Tongue (tissue), 2 donors: ENCODE data around the gene TMEM39B. TPM values are rescaled to one million over a fixed set of nuclear protein-coding genes. Genes with fewer than 3 reads are reported as not detected.
A peak's percentile ranks its signal among the peaks of the same experiment; 100 is the strongest.
"Not testable (repeated sequence)": the region's sequence is repeated elsewhere in the genome, so short reads cannot be mapped to it uniquely, and the experiment has no call there.

Experiments
- DNase-seq: peaks from one replicate; pipeline ENCODE4 v3.0.0-alpha.2; 2015
- total RNA-seq: library from RNA; depleted of rRNA; stranded (reverse); fragments of >200 nt; gene quantifications from one replicate; pipeline ENCODE4 v1.2.3, GENCODE V29; 2014

Gene TMEM39B
- total RNA-seq, 1 donor from 2014 or later, result 3.4 TPM

DNA sequence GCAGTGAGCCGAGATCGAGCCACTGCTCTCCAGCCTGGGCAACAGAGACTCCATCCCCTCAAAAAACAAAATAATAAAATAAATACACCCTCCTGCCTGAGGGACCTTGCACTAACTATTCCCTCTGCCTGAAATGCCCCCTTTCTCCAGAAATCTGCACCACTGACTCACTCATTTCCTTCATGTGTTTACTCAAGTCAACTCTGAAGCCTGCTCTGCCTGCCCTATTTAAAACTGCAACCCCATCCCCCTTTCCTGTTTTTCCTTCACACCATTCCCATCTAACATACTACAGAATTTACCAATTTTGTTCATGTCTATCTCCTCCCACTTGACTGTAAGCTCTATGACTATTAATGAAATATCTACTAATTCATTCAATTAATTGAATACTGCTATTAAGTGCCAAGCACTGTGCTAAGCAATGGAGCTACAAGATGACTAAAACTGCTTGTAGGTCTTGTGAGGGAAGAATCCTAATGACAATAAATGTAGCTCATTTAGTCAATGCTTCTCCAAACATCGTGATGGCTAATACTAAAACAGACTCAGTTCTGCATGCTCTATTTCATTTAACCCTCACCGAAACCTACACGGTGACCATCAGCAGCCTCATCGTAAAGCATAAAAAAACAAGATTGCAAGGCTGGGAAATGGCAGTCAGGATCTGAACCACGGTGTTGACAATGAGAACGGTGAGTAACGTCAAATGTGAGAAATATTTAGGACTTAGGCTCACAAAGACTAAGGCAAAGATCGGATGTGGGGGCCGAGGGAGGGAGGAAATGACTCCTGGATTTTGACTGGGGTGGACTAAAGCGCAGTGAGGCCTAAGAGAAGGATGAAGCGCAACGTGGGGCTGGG is 749 bp upstream of the TMEM39B start:
- DNase-seq, result no peak

DNA sequence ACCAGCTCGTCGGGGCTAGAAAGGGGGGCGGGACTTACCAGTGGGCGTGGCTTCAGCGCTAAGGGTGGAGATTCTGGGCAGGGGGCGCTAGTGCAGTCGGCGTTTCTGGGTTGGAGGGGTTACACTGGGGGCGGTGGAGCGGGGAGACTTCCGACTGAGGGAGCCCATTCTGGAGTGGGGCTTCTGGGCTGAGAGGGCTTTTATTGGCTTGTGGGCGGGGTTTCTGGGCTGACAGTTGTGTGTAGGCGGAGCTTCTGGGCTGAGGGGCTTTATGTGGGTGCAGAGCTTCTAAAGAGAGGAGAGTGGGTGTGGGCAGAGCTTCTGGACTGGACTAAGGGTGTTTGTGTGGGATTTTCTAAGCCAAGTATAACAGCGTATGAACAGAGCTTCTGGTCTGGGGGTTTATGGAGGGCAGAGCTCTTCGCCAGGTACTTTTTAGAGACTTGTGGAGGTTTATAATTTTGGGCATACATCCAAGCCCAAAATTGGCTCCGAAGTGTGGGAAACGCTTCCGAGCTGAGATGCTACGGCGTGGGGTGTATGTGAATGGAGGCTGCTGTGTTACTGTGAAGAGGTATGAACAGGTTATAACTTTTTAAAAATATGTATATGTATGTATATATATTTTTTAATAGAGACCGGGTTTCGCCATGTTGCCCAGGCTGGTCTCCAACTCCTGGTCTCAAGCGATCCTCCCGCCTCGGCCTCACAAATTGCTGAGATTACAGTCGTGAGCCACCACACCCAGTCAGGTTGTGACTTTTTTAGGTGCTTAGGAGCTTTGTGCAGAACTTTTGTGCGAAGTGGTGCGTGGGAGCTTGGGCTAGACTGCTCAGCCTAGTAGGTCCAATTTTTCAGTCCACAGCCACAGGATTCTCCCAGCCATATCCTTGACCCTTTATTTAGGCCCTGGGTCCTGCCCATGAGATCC is 825 bp downstream of the TMEM39B start:
- DNase-seq, result no peak

DNA sequence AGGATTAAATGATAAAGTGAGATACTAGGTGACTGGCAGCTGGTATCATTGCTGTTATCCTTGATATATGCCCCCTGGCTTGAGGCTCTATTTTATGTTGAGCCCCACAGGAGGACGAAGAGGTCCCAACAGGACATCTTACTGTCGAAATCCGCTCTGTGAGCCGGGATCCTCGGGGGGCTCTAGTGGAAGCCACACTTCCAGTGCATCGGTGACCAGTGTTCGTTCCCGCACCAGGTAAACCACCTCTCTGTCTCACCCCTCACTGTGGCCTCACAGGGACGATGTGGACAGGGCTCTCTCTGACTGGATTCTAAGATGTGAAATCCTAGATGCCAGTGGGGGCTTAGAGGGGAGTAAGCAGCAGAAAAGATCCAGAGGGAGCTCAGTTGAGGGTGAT is 2.1 kb downstream of the TMEM39B start:
- DNase-seq, result no peak

DNA sequence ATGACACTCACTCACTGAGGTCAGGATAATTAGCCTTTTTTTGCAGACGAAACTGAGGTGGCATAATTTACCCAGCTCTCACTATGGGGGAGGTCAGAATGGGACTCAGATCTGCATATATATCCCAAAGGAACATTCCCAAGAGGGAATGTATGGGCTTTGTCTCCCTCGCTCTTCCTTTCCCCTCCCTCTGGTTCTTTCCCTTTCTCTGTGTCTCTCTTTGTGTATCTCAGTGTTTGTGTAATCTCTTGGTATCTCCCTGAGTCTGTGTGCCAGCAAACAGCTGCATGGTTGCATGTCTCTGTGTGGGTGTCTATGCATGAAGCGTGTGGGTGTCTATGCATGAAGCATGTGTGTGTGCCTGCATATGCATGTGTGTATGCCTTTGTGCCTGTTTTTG is 4.7 kb downstream of the TMEM39B start:
- no peak for DNase-seq

DNA sequence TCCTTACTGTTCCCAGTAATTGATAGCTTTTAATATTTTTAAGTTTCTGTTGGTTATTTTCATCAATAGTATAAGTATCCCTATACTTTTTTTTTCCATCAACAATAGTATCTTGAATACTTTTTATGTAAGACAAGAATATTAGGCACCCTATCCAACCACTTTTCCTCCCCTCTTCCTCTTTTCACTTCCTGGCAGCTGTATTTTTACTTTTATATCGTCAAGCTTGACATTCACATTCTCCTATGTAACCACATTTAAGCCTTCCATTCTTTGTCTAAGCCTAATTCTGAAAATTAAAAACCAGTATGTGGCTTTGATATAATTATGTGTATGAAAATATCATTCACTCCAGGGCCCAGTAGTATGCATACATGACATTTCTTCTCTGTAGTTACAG is 9.3 kb downstream of the TMEM39B start:
- DNase-seq, result no peak

DNA sequence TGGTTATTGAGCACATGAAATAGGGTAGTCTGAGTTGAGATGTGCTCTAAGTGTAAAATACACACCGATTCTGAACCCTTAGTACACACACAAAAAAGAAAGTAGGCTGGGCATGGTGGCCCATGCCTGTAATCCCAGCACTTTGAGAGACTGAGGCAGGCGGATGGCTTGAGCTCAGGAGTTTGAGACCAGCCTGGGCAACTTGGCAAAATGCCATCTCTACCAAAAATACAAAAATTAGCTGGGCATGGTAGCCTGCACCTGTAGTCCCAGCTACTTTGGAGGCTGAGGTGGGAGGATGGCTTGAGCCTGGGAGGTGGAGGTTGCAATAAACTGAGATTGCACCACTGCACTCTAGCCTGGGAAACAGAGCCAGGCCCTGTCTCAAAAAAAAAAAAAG is 13.6 kb downstream of the TMEM39B start:
- DNase-seq, result not testable (repeated sequence)

DNA sequence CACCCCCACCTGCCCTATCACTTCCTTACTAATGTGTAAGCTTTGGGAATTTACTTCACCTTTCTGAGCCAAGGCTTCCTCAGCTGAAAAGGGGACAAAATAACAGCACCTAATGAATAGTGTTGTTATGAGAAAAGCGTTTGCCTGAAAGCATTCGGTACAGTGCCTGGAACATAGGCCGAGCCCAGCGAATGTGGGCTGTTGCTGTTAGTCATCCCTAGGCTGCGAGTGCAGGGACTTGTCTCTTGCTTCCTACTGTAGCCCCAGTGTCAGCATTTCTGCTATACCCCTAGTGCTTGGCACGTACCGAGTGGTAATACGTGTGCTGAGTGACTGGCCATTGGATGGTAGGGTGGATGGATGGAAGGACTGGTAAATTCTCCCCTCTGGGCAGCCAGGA is 18.4 kb downstream of the TMEM39B start:
- no peak for DNase-seq

DNA sequence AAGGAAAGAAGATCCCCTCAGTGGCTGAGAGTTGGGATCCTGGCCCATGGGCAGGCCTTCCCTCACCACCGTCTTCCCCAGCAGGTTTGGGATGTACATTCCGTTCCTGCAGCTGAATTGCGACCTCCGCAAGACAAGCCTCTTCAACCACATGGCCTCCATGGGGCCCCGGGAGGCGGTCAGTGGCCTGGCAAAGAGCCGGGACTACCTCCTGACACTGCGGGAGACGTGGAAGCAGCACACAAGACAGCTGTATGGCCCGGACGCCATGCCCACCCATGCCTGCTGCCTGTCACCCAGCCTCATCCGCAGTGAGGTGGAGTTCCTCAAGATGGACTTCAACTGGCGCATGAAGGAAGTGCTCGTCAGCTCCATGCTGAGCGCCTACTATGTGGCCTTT is 18.9 kb downstream of the TMEM39B start:
- no peak for DNase-seq

DNA sequence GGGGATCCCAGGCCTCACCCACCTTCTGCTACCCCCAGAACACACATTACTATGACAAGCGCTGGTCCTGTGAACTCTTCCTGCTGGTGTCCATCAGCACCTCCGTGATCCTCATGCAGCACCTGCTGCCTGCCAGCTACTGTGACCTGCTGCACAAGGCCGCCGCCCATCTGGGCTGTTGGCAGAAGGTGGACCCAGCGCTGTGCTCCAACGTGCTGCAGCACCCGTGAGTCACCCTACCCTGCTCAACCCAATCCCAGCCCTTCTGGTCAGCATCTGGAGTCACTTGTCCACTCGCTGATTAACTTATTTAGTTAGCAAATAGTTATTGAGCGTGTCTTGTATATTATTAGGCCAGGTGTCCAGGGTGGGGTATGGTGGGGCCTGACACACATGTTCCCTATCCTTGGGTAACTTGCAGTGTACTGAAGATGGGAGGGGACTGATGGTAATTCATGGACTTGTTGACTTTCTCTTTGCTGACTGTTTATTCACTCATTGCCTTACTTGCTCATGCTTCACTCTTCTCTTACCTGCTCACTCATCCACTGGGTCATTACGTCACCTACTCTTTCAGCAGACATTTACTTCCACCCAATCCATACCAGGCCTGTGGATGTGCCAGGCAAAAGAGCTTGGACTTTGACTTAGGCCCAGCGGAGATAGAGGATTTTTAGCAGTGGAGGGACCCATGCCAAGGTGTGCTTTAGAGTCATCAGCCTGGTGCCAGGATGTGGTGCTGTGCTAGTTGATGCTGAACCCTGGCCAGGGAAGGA is 22.2 kb downstream of the TMEM39B start:
- no peak for DNase-seq

DNA sequence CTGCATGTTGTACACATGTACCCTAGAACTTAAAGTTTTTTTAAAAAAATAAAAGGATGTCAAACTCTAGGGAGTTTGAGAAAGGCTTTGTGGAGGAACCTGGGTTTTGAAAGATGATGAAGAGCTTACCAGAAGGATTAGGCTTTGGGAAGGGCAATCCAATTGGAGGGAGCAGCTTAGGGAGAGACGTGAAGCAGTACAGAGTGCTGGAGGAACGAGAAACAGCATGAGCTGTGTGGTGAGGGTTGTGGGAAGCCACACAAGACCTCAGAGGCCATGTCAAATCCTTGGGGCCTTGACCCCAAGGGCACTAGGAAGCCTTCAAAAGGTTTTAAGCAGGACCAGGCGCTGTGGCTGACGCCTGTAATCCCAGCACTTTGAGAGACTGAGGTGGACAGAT is 26.7 kb downstream of the TMEM39B start:
- DNase-seq, result no peak

DNA sequence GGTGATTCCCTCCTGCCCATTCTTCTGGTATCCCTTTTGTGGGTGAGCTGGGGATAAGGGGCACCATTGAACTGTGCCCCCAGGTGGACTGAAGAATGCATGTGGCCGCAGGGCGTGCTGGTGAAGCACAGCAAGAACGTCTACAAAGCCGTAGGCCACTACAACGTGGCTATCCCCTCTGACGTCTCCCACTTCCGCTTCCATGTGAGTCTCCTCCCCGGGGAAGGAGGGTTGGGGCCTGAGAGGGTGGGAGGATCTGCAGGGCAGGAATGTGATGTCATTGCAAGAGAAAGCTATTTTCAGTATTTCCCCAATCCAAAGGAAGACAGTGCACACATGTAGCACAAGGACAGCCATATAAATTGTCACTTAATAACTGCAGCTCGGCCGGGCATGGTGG is 27.6 kb downstream of the TMEM39B start:
- DNase-seq, result no peak

DNA sequence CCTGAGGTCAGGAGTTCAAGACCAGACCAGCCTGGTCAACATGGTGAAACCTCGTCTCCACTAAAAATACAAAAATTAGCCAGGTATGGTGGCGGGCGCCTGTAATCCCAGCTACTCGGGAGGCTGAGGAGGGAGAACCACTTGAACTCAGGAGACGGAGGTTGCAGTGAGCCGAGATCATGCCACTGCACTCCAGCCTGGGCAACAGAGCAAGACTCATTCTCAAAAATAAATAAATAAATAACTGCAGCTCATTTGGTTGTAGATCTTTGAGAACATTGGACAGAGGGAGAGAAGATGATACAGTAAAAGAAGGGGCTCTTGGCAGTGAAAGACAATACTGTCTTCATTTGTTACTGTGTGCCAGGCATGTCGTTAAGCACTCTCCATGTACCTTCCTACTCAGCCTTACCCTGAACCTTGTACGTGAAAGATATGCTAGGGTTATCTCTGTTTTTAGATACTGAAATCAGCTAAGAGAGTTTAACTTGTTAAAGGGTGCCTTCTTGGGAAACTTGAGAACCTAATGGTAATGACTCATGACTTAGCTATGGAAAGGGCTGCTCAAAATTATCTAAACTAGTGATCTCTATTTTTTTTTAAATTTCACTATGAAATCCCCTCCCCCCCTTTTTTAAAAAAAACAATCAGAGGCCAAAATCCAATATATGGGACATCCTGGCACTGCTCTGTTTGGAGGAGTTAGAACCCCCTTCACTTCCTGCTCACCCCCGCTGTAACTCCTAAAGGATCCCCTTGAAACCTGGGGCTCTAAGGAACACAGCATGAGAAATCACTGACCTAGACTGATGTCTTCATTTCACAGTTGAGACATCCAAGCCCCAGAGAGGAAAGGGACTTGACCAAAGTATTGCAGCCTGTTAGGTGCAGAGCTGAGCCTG is 28.3 kb downstream of the TMEM39B start:
- no peak for DNase-seq

DNA sequence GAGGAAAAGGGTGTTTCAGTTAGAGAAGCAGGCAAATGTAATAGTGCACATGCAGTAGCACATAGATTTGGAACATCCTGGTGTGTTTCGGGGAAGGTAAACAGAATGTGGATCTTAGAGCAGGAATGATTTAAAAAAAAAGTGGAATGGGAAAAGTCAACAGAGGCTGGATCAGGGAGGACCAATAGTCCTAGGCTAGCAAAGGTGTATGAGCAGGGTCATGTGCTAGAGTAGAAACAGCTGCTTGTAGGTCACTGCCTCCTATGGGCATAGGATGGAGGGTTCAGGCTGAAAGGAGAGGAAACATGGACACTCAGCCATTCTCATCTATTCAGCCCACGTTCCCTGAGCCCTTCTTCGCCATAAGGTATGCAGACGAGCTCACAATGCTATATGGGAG is 31.4 kb downstream of the TMEM39B start:
- DNase-seq, result no peak

DNA sequence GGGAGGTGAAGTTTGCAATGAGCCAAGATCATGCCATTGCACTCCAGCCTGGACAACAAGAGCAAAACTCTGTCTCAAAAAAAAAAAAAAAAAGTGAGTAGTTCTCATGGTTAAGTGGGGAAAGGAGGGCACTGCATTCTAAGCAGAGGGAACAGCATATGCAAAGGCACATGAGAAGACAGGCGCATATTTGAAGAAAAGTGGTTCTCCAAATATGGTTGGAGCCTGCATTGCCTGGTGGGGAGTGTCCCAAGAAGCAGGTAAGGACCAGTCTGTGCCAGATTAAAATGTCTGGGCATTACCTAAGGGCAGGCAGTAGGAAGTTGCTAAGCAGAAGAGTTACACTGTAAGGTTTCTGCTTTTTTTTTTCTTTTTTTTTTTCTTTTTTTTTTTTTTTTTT is 32.6 kb downstream of the TMEM39B start:
- no peak for DNase-seq

DNA sequence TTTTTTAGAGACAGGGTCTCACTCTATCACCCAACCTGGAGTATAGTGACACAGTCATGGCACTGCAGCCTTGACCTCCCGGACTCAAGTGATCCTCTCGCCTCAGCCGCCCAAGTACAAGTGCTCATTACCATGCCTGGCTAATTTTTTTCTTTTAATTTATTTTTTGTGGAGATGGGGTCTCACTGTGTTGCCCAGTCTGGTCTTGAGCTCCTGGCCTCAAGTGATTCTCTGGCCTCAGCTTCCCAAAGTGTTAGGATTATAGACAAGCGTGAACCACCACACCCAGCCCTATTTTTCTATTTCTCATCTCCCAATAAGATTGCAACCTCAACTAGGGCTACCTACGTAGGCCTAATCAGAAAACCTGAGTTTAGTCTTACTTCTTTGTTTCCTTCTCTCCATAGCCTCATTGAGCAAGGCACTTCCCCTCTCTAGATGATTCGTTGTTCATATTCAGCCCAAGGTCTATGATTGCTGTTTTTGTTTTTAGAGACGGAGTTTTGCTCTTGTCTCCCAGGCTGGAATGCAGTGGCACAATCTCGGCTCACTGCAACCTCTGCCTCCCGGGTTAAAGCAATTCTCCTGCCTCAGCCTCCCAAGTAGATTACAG is 34.0 kb downstream of the TMEM39B start:
- DNase-seq, result no peak

DNA sequence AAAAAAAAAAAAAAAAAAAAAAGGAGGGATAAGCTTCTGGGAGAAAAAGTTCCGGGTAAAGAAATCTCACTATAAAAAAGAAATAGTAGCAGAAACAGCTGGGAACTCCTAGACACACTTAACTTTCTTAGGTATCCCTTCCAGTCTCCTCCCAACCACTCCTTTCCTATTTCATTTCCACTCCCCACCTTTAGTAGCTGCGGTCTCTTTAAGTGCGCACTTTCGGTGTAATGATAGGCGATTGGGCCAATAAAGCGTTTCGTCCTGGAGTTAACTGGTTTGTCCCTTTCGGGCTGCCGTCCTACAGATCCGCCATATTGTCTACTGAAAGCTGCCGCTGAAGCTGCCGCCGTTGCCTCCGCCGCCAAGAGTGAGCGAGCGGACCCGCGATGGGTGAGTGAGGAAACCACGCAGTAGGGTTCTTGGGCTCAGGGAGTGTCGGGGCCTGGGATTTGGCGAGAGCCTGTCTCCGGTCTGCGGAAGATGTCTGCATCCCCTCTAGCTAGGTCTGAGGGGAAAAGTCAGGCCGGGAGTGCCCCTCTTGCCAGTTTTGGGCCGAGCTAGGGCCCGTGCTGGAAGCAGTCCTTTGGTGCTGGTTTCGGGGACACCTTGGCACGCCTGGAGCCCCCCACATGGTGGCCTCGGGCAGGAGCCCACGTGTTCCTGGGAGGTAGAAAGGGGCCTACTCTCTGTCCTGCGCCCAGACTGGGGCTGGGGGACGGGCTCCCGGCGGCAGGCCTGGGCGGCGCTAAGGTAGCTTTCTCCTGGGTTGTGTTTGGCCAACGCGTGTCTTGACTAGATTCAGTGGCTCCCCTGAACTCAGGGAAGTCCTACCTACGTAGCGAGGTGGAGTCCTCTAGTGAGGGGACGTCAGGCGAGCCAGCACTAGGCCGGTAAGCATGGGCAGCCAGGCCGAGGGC is 35.3 kb downstream of the TMEM39B start, which contains the start of gene KPNA6:
Gene KPNA6, plus strand, starts transcription at position 315 of the 920 bp plus-strand sequence. Its CDS starts 75 bp downstream, at position 390.
- DNase-seq, result peak; percentile 97

DNA sequence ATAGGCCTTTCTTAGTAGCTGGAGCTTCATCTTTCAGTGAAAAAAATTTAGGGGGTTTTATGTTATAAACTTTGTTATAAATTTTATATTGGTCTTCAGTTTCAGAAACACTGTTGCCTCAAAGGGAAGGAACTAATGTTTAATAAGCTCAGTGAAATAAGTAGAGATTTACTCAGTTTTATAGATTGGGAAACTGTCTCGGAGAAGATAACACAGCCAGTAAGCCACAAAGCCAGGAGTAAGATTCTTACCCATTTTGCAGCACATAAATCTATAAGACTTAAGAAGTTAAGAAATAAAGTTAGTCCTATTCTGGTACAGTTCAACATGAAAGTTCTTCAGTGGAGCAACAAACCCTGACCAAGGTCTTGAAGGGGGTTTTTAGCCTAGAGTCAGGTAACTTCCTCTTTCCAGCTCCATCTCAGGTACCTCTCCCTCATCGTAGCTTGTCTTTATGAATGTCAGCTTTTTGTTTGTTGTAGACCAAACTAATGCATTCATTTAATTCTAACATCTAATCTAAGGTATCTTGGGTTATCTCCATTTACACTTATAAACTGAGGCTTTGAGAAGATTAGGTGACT is 38.4 kb downstream of the TMEM39B start:
- no peak for DNase-seq

DNA sequence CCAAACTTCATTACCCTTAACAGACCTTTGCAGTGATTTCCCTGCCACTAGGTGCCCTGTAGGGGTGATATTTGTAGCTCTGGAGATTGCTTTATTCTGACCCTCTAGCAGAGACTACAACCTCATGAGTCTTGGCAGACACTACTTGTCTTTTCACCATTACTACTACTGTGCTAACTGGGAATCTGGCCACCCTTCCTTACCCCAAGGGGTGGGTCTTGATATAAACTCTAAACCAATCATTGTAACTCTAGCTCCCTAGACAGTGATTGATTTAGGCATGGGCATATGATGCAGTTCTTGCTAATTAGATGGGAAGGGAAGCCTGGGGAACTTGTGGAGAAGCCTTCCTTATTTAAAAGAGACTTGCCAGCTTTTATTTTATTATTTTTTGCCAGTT is 39.0 kb downstream of the TMEM39B start:
- no peak for DNase-seq

DNA sequence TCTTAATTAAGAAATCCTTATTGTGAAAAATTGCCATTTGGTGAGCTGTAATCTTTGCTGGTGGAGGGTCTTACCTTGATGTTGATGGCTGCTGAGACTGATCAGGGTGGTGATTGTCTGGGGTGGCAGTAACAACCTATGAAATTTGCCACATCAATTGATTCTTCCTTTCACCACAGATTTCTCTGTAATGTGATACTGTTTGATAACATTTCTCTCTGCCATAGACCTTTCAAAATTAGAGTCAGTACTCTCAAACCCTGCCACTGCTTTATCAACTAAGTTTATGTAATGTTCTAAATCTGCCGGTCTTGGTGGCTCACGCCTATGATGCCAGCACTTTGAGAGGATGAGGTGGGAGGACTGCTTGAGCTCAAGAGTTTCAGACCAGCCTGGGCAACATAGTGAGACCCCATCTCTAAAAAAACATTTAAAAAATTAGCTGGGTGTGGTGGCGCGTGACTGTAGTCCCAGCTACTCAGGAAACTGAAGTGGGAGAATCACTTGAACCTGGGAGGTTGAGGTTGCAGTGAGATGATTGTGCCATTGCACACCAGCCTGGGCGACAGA is 40.2 kb downstream of the TMEM39B start:
- no peak for DNase-seq
